Ascending aorta (tissue), 2 donors: Measurements from ENCODE around the gene MROH2A. TPM values are rescaled to one million over a fixed set of nuclear protein-coding genes. Genes with fewer than 3 reads are reported as not detected.

Source experiments
- DNase-seq, 2 donors: peaks; one replicate each; pipeline ENCODE4 v3.0.0-alpha.2; 2019; ENCODE audit warnings: low spot score in 2 of 2
- H3K27ac ChIP-seq, 2 donors: fragments of 200-600 bp; sonication (generic); one replicate each; pipeline ENCODE4 v1.5.1; 2016 to 2017; ENCODE audit warnings: mild to moderate bottlenecking in 1 of 2
- H3K27me3 ChIP-seq: fragments of 200-600 bp; sonication (generic); one replicate; pipeline ENCODE4 v1.5.1; 2017
- H3K36me3 ChIP-seq, 2 donors: fragments of 200-600 bp; sonication (generic); one replicate each; pipeline ENCODE4 v1.5.1; 2016
- H3K4me1 ChIP-seq, 2 donors: fragments of 200-600 bp; sonication (generic); one replicate each; pipeline ENCODE4 v1.5.1; 2016 to 2017; ENCODE audit warnings: mild to moderate bottlenecking in 1 of 2
- H3K4me3 ChIP-seq, 2 donors: fragments of 200-600 bp; sonication (generic); one replicate each; pipeline ENCODE4 v1.5.1; 2016 to 2017; ENCODE audit warnings: mild to moderate bottlenecking in 1 of 2
- H3K9me3 ChIP-seq, 2 donors: fragments of 200-600 bp; sonication (generic); one replicate each; pipeline ENCODE4 v1.5.1; 2016
- CTCF ChIP-seq, 3 experiments: fragments of 200-600 bp in 2 of 3; fragments of 450-650 bp in 1 of 3; sonication (generic) in 2 of 3; IDR thresholded peaks; one replicate each; pipeline ENCODE4 v1.5.1; 2016 to 2019; ENCODE audit warnings: antibody characterized with exemption in 3 of 3, mild to moderate bottlenecking in 1 of 3, moderate library complexity in 1 of 3
- intact Hi-C: fragments of 100-400 bp; cut with DNase I; formaldehyde crosslinking; loops from one replicate; pipeline ENCODE4 v1.15.1; 2023
- total RNA-seq: library from RNA; depleted of rRNA; stranded (reverse); fragments of >200 nt; gene quantifications from one replicate; pipeline ENCODE4 v1.1.0, GENCODE V29; 2016

The MROH2A gene
- total RNA-seq, 1 donor from 2014 or later, result not detected

GRCh38 chr2:233838726-233839446 is 60.8 kb downstream of the MROH2A start:
- H3K4me3 ChIP-seq, result no peak overlapping the region
- H3K4me1 ChIP-seq, result no peaks in the 10 kb centered on the region
- intact Hi-C loops, result no loop called here
- no peaks in the 10 kb centered on the region for H3K9me3 ChIP-seq
- H3K27me3 ChIP-seq, result no peaks in the 10 kb centered on the region
- H3K36me3 ChIP-seq, result no peaks in the 10 kb centered on the region
- H3K27ac ChIP-seq, result no peak overlapping the region
- no peak for DNase-seq
- no peak for TF ChIP-seq CTCF (IDR thresholded peaks at IDR 0.05)

- H3K4me1 ChIP-seq, result no peaks in the 10 kb centered on the region
- H3K4me3 ChIP-seq, result no peak overlapping the region
- TF ChIP-seq CTCF (IDR thresholded peaks at IDR 0.05), result no peak
- H3K27me3 ChIP-seq, result no peaks in the 10 kb centered on the region
- intact Hi-C loops, result no loop called here
- H3K36me3 ChIP-seq, result no peaks in the 10 kb centered on the region
- DNase-seq, result no peak
- H3K9me3 ChIP-seq, result no peaks in the 10 kb centered on the region
- H3K27ac ChIP-seq, result no peak overlapping the region
Measured at GRCh38 chr2:233839447-233839820, 61.3 kb downstream of the MROH2A start.

GRCh38 chr2:233840520-233840919 is 62.4 kb downstream of the MROH2A start:
- intact Hi-C loops, result no loop called here
- H3K27me3 ChIP-seq, result no peaks in the 10 kb centered on the region
- no peaks in the 10 kb centered on the region for H3K4me1 ChIP-seq
- DNase-seq, result no peak
- H3K9me3 ChIP-seq, result no peaks in the 10 kb centered on the region
- no peak overlapping the region for H3K27ac ChIP-seq
- H3K4me3 ChIP-seq, result no peak overlapping the region
- no peaks in the 10 kb centered on the region for H3K36me3 ChIP-seq
- TF ChIP-seq CTCF (IDR thresholded peaks at IDR 0.05), result no peak

- H3K27ac ChIP-seq, result no peak overlapping the region
- no peak for DNase-seq
- intact Hi-C loops, result no loop called here
Measured at GRCh38 chr2:233841183-233841582, 63.1 kb downstream of the MROH2A start.

GRCh38 chr2:233844064-233844807 is 66.1 kb downstream of the MROH2A start:
- Histone ChIP-seq H3K4me3 (no peak overlapping the region), H3K36me3 (no peaks in the 10 kb centered on the region), H3K27ac (no peak overlapping the region), H3K4me1 (no peaks in the 10 kb centered on the region), H3K27me3 (no peaks in the 10 kb centered on the region), H3K9me3 (no peaks in the 10 kb centered on the region)
- intact Hi-C loops, result no loop called here
- TF ChIP-seq CTCF (IDR thresholded peaks at IDR 0.05), result no peak
- DNase-seq, result no peak

More at GRCh38 chr2:233841183-233841582, 63.1 kb downstream of the MROH2A start:
- Histone ChIP-seq H3K36me3 (no peaks in the 10 kb centered on the region), H3K9me3 (no peaks in the 10 kb centered on the region), H3K4me3 (no peak overlapping the region), H3K27me3 (no peaks in the 10 kb centered on the region), H3K4me1 (no peaks in the 10 kb centered on the region)
- no peak for TF ChIP-seq CTCF (IDR thresholded peaks at IDR 0.05)
